Prostate gland (tissue), 2 donors: ENCODE results near the gene GP2. TPM values are rescaled to one million over a fixed set of nuclear protein-coding genes. Genes with fewer than 3 reads are reported as not detected.

Experiments used
- DNase-seq: peaks from one replicate; pipeline ENCODE4 v3.0.0-alpha.2; 2019; ENCODE audit warnings: low spot score
- H3K27ac ChIP-seq, 2 donors: fragments of 200-600 bp; sonication (generic); 2 replicates each; pipeline ENCODE4 v1.5.1; 2017 to 2019
- H3K27me3 ChIP-seq: fragments of 200-600 bp; sonication (generic); replicated peaks from 2 replicates; pipeline ENCODE4 v1.5.1; 2019; ENCODE audit not compliant: insufficient read depth
- H3K36me3 ChIP-seq, 2 donors: fragments of 200-600 bp; sonication (generic); 1 replicate in 1 of 2; 2 replicates in 1 of 2; pipeline versions ENCODE4 v1.5.1 to v1.8.1; 2017 to 2019
- H3K4me1 ChIP-seq: fragments of 200-600 bp; sonication (generic); replicated peaks from 2 replicates; pipeline ENCODE4 v1.5.1; 2019
- H3K4me3 ChIP-seq, 2 donors: fragments of 200-600 bp; sonication (generic); 2 replicates each; pipeline ENCODE4 v1.5.1; 2017 to 2019
- H3K9me3 ChIP-seq: fragments of 200-600 bp; sonication (generic); 2 replicates; pipeline ENCODE4 v1.5.1; 2017
- POLR2A ChIP-seq: fragments of 450-650 bp; IDR thresholded peaks from one replicate; pipeline ENCODE4 v1.6.1; 2016; ENCODE audit warnings: antibody characterized with exemption, mild to moderate bottlenecking
- POLR2AphosphoS5 ChIP-seq: sonication (generic); formaldehyde crosslinking; IDR thresholded peaks from one replicate; pipeline ENCODE4 v1.6.1; 2017; ENCODE audit warnings: antibody characterized with exemption
- WGBS: methylation state at CpG from one replicate; pipeline ENCODE4 v1.1.5; 2018; 5-methylcytosine and 5-hydroxymethylcytosine counted together
- intact Hi-C: fragments of 100-400 bp; cut with DNase I; formaldehyde crosslinking; loops from one replicate; pipeline ENCODE4 v1.14.2; 2022
- total RNA-seq, 2 donors: library from RNA; depleted of rRNA; stranded (reverse); fragments of >200 nt; gene quantifications; one replicate each; pipeline ENCODE4 v1.1.0, GENCODE V29; 2016
- TF ChIP-seq, protein P1 (sequence below), 4 experiments: fragments of 200-600 bp in 2 of 4; fragments of 450-650 bp in 2 of 4; sonication (generic) in 2 of 4; IDR thresholded peaks; 1 replicate in 3 of 4; 2 replicates in 1 of 4; pipeline ENCODE4 v1.5.1; 2016 to 2019; ENCODE audit warnings: antibody characterized with exemption in 4 of 4, mild to moderate bottlenecking in 2 of 4, moderate library complexity in 2 of 4

Gene GP2
- total RNA-seq, 2 donors from 2014 or later, result 29.8 to 971 TPM

DNA sequence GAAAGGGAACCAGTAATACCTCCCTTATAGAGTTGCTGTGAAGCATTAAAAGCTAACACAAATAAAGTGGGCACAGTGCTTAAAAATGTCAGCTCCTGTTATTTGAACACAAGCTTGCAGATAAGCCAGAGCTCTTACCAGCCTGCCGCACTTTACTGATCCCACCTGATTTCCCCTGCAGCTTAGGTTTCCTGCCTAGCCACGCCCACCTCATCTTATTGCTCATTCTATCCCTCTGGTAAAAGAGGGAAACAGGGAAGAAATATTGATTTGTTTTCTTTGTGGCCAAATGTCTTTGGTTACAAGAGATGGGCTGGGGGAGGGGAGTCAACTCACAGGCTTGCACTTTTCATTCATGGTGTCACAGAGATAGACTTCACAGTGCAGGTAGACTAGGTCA lies 9.6 kb upstream of the GP2 start:
- no peaks in the 10 kb centered on the region for H3K9me3 ChIP-seq
- H3K4me3 ChIP-seq, result no peak overlapping the region
- no peaks in the 10 kb centered on the region for H3K27me3 ChIP-seq
- intact Hi-C loops, result no loop called here
- no peaks in the 10 kb centered on the region for H3K4me1 ChIP-seq
- H3K36me3 ChIP-seq, result no peaks in the 10 kb centered on the region
- TF ChIP-seq POLR2A (no peak), POLR2AphosphoS5 (no peak)
- TF ChIP-seq, protein P1, sequence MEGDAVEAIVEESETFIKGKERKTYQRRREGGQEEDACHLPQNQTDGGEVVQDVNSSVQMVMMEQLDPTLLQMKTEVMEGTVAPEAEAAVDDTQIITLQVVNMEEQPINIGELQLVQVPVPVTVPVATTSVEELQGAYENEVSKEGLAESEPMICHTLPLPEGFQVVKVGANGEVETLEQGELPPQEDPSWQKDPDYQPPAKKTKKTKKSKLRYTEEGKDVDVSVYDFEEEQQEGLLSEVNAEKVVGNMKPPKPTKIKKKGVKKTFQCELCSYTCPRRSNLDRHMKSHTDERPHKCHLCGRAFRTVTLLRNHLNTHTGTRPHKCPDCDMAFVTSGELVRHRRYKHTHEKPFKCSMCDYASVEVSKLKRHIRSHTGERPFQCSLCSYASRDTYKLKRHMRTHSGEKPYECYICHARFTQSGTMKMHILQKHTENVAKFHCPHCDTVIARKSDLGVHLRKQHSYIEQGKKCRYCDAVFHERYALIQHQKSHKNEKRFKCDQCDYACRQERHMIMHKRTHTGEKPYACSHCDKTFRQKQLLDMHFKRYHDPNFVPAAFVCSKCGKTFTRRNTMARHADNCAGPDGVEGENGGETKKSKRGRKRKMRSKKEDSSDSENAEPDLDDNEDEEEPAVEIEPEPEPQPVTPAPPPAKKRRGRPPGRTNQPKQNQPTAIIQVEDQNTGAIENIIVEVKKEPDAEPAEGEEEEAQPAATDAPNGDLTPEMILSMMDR (IDR thresholded peaks at IDR 0.05), result no peak
- 54% methylated on average over 2 of the region's 2 CpGs for WGBS
- no peak for DNase-seq
- no peak overlapping the region for H3K27ac ChIP-seq

DNA sequence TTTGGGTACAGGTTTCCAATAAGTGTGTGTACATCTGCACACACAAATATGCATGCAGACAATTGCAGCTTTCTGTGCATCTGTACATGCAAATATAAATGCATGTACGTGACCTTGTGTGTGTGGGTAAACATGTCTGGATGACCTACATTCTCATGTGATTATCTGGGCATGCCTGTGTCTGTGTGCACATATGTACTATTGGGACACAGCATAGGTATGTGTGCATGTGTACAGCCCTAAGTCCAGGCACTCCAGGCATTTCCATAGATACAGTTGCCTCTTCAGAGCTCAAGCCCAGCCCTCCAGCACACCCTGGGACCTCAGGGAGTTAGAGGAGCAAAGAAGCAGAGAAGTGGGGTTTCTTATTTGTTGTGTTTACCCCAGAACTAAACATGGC lies 7.1 kb upstream of the GP2 start:
- 60% methylated on average over 1 of the region's 1 CpG for WGBS
- no peak for DNase-seq
- H3K27ac ChIP-seq, result no peak overlapping the region
- TF ChIP-seq POLR2A (no peak), POLR2AphosphoS5 (no peak)
- TF ChIP-seq, protein P1 (IDR thresholded peaks at IDR 0.05), result no peak
- no peaks in the 10 kb centered on the region for H3K27me3 ChIP-seq
- H3K4me1 ChIP-seq, result no peaks in the 10 kb centered on the region
- no peaks in the 10 kb centered on the region for H3K9me3 ChIP-seq
- H3K4me3 ChIP-seq, result no peak overlapping the region
- no peaks in the 10 kb centered on the region for H3K36me3 ChIP-seq
- intact Hi-C loops, result no loop called here

DNA sequence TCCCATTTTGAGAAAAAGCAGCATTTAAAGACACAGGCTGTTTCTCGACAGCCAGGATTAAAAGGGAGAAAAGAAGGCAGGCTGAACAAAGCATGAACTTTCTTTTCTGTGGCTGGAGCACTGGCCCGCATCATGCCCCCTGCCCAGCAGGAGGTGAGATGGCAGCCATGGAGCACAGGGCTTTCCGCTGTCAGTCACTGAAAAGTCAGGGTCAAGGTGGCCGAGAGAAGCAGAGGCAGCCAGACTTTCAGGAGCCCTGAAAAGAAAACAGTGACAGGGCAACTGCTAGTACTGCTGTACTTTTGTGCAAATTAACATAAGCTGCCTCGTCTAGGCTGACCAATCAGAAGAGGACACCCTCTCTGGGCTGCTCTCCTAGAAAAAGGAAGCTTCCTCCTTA lies 5.8 kb upstream of the GP2 start:
- Histone ChIP-seq H3K4me1 (no peaks in the 10 kb centered on the region), H3K27ac (no peak overlapping the region), H3K27me3 (no peaks in the 10 kb centered on the region), H3K36me3 (no peaks in the 10 kb centered on the region), H3K4me3 (no peak overlapping the region), H3K9me3 (no peaks in the 10 kb centered on the region)
- DNase-seq, result no peak
- WGBS, result 65% methylated on average over 5 of the region's 5 CpGs
- no peak for TF ChIP-seq POLR2A
- TF ChIP-seq POLR2AphosphoS5, result no peak
- TF ChIP-seq, protein P1 (IDR thresholded peaks at IDR 0.05), result no peak
- intact Hi-C loops, result no loop called here

DNA sequence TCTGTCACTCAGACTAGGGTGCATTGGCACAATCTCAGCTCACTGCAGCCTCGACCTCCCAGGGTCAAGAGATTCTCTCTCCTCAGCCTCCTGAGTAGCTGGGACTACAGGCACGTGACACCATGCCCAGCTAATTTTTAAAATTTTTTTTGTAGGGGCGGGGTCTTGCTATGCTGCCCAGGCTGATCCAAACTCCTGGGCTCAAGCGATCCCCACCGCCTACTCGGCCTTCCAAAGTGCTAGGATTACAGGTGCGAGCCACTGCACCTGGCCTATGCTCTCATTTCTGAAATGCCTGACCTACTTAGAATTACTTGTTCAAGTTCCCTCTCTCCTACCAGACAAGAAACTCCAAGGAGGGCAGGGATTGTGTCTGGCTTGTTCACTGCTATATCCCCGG lies 5.1 kb upstream of the GP2 start:
- 91% methylated on average over 8 of the region's 8 CpGs for WGBS
- intact Hi-C loops, result no loop called here
- Histone ChIP-seq H3K27me3 (no peaks in the 10 kb centered on the region), H3K4me1 (no peaks in the 10 kb centered on the region), H3K36me3 (no peaks in the 10 kb centered on the region), H3K4me3 (no peak overlapping the region), H3K9me3 (no peaks in the 10 kb centered on the region), H3K27ac (no peak overlapping the region)
- TF ChIP-seq POLR2A, result no peak
- no peak for TF ChIP-seq POLR2AphosphoS5
- TF ChIP-seq, protein P1 (IDR thresholded peaks at IDR 0.05), result no peak
- DNase-seq, result no peak

DNA sequence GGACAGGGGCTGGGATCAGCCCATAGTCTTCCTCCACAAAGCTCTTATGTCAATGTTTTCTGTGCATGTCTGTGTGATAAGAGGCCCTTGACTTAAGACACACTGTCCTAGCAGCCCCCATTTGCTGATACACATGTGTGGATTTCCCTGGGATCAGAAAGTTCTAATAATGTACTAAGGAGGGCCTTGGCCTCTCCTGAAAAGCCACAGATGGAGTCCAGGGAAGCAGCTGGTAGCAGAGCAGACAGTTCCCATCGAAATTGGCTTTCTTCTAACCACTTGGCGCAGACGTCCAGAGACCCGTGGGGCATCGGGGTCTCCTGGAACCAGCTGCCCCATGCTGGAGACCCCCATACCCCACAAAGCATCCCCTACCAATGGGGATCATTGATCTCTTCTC lies 4.3 kb upstream of the GP2 start:
- 84% methylated on average over 4 of the region's 5 CpGs for WGBS
- DNase-seq, result no peak
- TF ChIP-seq, protein P1 (IDR thresholded peaks at IDR 0.05), result no peak
- TF ChIP-seq POLR2AphosphoS5 (no peak), POLR2A (no peak)

More for the DNA sequence above, 4.3 kb upstream of the GP2 start:
- intact Hi-C loops, result no loop called here
- Histone ChIP-seq H3K4me1 (no peaks in the 10 kb centered on the region), H3K9me3 (no peaks in the 10 kb centered on the region), H3K27ac (no peak overlapping the region), H3K4me3 (no peak overlapping the region), H3K36me3 (no peaks in the 10 kb centered on the region), H3K27me3 (no peaks in the 10 kb centered on the region)
